Stomach (tissue), 9 donors: ENCODE data around the gene OR13J1. TPM values are rescaled to one million over a fixed set of nuclear protein-coding genes. Genes with fewer than 3 reads are reported as not detected.

Experiments used
- DNase-seq, 2 donors: peaks; one replicate each; pipeline versions ENCODE4 v3.0.0 to v3.0.0-alpha.2; 2013 to 2019
- H3K27ac ChIP-seq, 5 donors: fragments of 200-600 bp in 4 of 5; sonication (generic) in 4 of 5; one replicate each; pipeline ENCODE4 v1.5.1; 2013 to 2019; ENCODE audit warnings: mild to moderate bottlenecking in 1 of 5, moderate library complexity in 1 of 5
- H3K27me3 ChIP-seq, 3 donors: fragments of 200-600 bp; sonication (generic); one replicate each; pipeline ENCODE4 v1.5.1; 2017 to 2019; ENCODE audit warnings: mixed run types in 1 of 3
- H3K36me3 ChIP-seq, 4 donors: fragments of 200-600 bp; sonication (generic); 1 replicate in 3 of 4; 2 replicates in 1 of 4; pipeline ENCODE4 v1.5.1; 2016 to 2019
- H3K4me1 ChIP-seq, 4 donors: fragments of 200-600 bp; sonication (generic); one replicate each; pipeline ENCODE4 v1.5.1; 2016 to 2019
- H3K4me3 ChIP-seq, 4 donors: fragments of 200-600 bp; sonication (generic) in 3 of 4; one replicate each; pipeline ENCODE4 v1.5.1; 2016 to 2019; ENCODE audit warnings: mild to moderate bottlenecking in 1 of 4
- H3K9me3 ChIP-seq, 4 donors: fragments of 200-600 bp; sonication (generic); one replicate each; pipeline ENCODE4 v1.5.1; 2016 to 2019
- CTCF ChIP-seq, 7 experiments: fragments of 450-650 bp in 4 of 7; fragments of 200-600 bp in 3 of 7; sonication (generic) in 3 of 7; IDR thresholded peaks; one replicate each; pipeline ENCODE4 v1.5.1; 2016 to 2019; ENCODE audit warnings: antibody characterized with exemption in 7 of 7, control low read depth in 2 of 7, mild to moderate bottlenecking in 1 of 7
- EP300 ChIP-seq: sonication (generic); formaldehyde crosslinking; IDR thresholded peaks from one replicate; pipeline ENCODE4 v1.6.1; 2017; ENCODE audit warnings: antibody characterized with exemption
- POLR2A ChIP-seq, 4 donors: fragments of 450-650 bp; IDR thresholded peaks; one replicate each; pipeline ENCODE4 v1.6.1; 2016; ENCODE audit warnings: antibody characterized with exemption in 4 of 4, control low read depth in 2 of 4, mild to moderate bottlenecking in 1 of 4, moderate library complexity in 1 of 4
- POLR2AphosphoS5 ChIP-seq, 3 donors: sonication (generic); formaldehyde crosslinking; IDR thresholded peaks; one replicate each; pipeline ENCODE4 v1.6.1; 2016; ENCODE audit warnings: antibody characterized with exemption in 3 of 3
- WGBS, 5 donors: extraction: QIAGEN DNeasy Blood & Tissue Kit in 3 of 5; methylation state at CpG; one replicate each; pipeline versions ENCODE4 v1.1.5 to v1.1.7; 2013 to 2018; 5-methylcytosine and 5-hydroxymethylcytosine counted together
- intact Hi-C: fragments of 100-400 bp; cut with DNase I; formaldehyde crosslinking; loops from one replicate; pipeline ENCODE4 v1.15.1; 2023; ENCODE audit warnings: low total_unique reads
- polyA plus RNA-seq, 3 donors: library from polyadenylated mRNA; stranded (reverse); fragments of 200-250 nt; gene quantifications; one replicate each; pipeline ENCODE4 v1.2.3, GENCODE V29; 2013
- total RNA-seq, 5 donors: library from RNA; depleted of rRNA; stranded (reverse); fragments of >200 nt; gene quantifications; one replicate each; pipeline versions ENCODE4 v1.1.0 to v1.2.3, GENCODE V29; 2014 to 2016
- donor health status: healthy with polysubstance abuse.
- donor health status: Bipolar disorder and iron deficiency.
- donor health status: healthy.

OR13J1 gene
- total and polyA plus RNA-seq, 8 donors: not detected

- H3K27ac ChIP-seq: no peak overlapping the region
- 55 to 61% (median 58%) methylated on average over 12 of the region's 12 CpGs for WGBS, 5 donors
- DNase-seq: peak in 1 of 2 donors; percentile 17
- H3K27me3 ChIP-seq: peaks cover 0 to 36% (median 16%) of the 10 kb centered on the region in 3 donors
- H3K36me3 ChIP-seq: no peaks in the 10 kb centered on the region
- no peak for TF ChIP-seq POLR2A (IDR thresholded peaks at IDR 0.05)
- no peak for TF ChIP-seq EP300
- TF ChIP-seq CTCF (IDR thresholded peaks at IDR 0.05): no peak
- no peak for TF ChIP-seq POLR2AphosphoS5 (IDR thresholded peaks at IDR 0.05)
- intact Hi-C loops: loop anchor here (10.0 kb wide), 1 partner anchor 57 kb away; no protein-coding TSS in a partner anchor
- H3K4me3 ChIP-seq: no peak overlapping the region
- no peaks in the 10 kb centered on the region for H3K9me3 ChIP-seq
- peaks cover 0 to 12% (median 4%) of the 10 kb centered on the region in 4 donors for H3K4me1 ChIP-seq
Measured at GRCh38 chr9:35861161-35861897, 8.9 kb downstream of the OR13J1 start.

GRCh38 chr9:35859990-35860339 is 10.2 kb downstream of the OR13J1 start:
- 40 to 52% (median 47%) methylated on average over 3 of the region's 3 CpGs for WGBS, 5 donors
- peaks cover 0 to 12% (median 4%) of the 10 kb centered on the region in 4 donors for H3K4me1 ChIP-seq
- H3K4me3 ChIP-seq: no peak overlapping the region
- H3K27ac ChIP-seq: no peak overlapping the region
- DNase-seq: peak in 1 of 2 donors; percentile 32
- intact Hi-C loops: loop anchor here (10.0 kb wide), 1 partner anchor 55 kb away; no protein-coding TSS in a partner anchor
- H3K36me3 ChIP-seq: peaks cover 0 to 5% (median 0%) of the 10 kb centered on the region in 4 donors
- no peaks in the 10 kb centered on the region for H3K9me3 ChIP-seq
- peaks cover 0 to 36% (median 16%) of the 10 kb centered on the region in 3 donors for H3K27me3 ChIP-seq
- TF ChIP-seq POLR2AphosphoS5 (IDR thresholded peaks at IDR 0.05): peak in 1 of 3 donors; percentile 7
- TF ChIP-seq CTCF (IDR thresholded peaks at IDR 0.05): no peak
- TF ChIP-seq POLR2A (IDR thresholded peaks at IDR 0.05): no peak
- TF ChIP-seq EP300: no peak

GRCh38 chr9:35859310-35859989 is 10.8 kb downstream of the OR13J1 start:
- intact Hi-C loops: no loop called here
- Histone ChIP-seq H3K9me3 (no peaks in the 10 kb centered on the region), H3K4me1 (peaks cover 0 to 12% (median 4%) of the 10 kb centered on the region in 4 donors), H3K36me3 (peaks cover 0 to 8% (median 0%) of the 10 kb centered on the region in 4 donors), H3K27me3 (peaks cover 0 to 36% (median 16%) of the 10 kb centered on the region in 3 donors), H3K4me3 (no peak overlapping the region), H3K27ac (no peak overlapping the region)
- no peak for TF ChIP-seq CTCF (IDR thresholded peaks at IDR 0.05)
- no peak for TF ChIP-seq POLR2A (IDR thresholded peaks at IDR 0.05)
- WGBS, 5 donors: 54 to 58% (median 56%) methylated on average over 15 to 16 of the region's 16 CpGs
- DNase-seq: peak; percentile 27 to 58

- Histone ChIP-seq H3K4me3 (no peak overlapping the region), H3K27me3 (peaks cover 0 to 37% (median 11%) of the 10 kb centered on the region in 3 donors), H3K27ac (no peak overlapping the region), H3K9me3 (no peaks in the 10 kb centered on the region), H3K4me1 (peaks cover 0 to 12% (median 4%) of the 10 kb centered on the region in 4 donors), H3K36me3 (peaks cover 0 to 18% (median 9%) of the 10 kb centered on the region in 4 donors)
- TF ChIP-seq CTCF (IDR thresholded peaks at IDR 0.05) (no peak), POLR2AphosphoS5 (IDR thresholded peaks at IDR 0.05) (no peak), EP300 (no peak), POLR2A (IDR thresholded peaks at IDR 0.05) (no peak)
- intact Hi-C loops: no loop called here
- no peak for DNase-seq
- 47 to 56% (median 53%) methylated on average over 5 of the region's 5 CpGs for whole genome bisulfite sequencing, 5 donors
Measured at GRCh38 chr9:35858458-35858857, 11.7 kb downstream of the OR13J1 start.
